Effector memory CD4-positive, alpha-beta T cell (primary cell): ENCODE results near the gene SPSB1.

ENCODE experiments used
- DNase-seq, 3 donors: peaks; one replicate each; pipeline ENCODE4 v3.0.0-alpha.2; 2020
- H3K27ac ChIP-seq: 2 replicates; pipeline ENCODE4 v1.7.0; 2013; ENCODE audit warnings: mild to moderate bottlenecking, low read length, moderate library complexity; ENCODE audit not compliant: insufficient read depth, poor library complexity, severe bottlenecking
- H3K27me3 ChIP-seq: replicated peaks from 2 replicates; pipeline ENCODE4 v1.7.0; 2013; ENCODE audit warnings: mild to moderate bottlenecking, low read length; ENCODE audit not compliant: insufficient read depth, control insufficient read depth, poor library complexity, severe bottlenecking
- H3K36me3 ChIP-seq: 2 replicates; pipeline ENCODE4 v1.7.0; 2013; ENCODE audit warnings: mild to moderate bottlenecking, low read length, moderate library complexity; ENCODE audit not compliant: control insufficient read depth, insufficient read depth
- H3K4me1 ChIP-seq: 2 replicates; pipeline ENCODE4 v1.7.0; 2013; ENCODE audit warnings: low read length, mild to moderate bottlenecking; ENCODE audit not compliant: control insufficient read depth, insufficient read depth, poor library complexity, severe bottlenecking
- H3K4me3 ChIP-seq: 2 replicates; pipeline ENCODE4 v1.7.0; 2013; ENCODE audit warnings: low read length, low read depth, mild to moderate bottlenecking; ENCODE audit not compliant: insufficient read depth, poor library complexity, severe bottlenecking
- H3K9me3 ChIP-seq: 2 replicates; pipeline ENCODE4 v1.7.0; 2013; ENCODE audit warnings: mild to moderate bottlenecking, low read length, moderate library complexity; ENCODE audit not compliant: control insufficient read depth

The SPSB1 gene

DNA sequence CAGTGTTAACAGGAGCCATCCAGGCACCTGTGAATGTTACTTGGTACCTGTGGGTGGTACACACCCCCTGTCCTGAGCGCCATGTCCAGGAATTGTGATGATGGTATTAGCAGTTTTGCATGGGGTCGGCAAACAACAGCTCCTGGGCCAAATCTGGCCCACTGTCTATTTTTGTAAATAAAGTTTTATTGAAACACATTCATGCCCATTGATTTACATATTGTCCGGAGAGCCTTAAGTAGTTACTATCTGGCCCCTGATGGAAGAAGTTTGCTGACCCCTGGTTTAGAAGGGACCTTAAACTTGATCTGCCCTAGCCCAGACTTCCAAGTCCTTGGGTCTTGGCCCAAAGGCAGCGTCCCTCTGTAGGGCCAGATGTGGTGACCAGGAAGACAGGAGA is 58.3 kb downstream of the SPSB1 start:
- Histone ChIP-seq H3K4me1 (no peaks in the 10 kb centered on the region), H3K4me3 (no peak overlapping the region), H3K9me3 (no peaks in the 10 kb centered on the region), H3K27me3 (no peaks in the 10 kb centered on the region), H3K27ac (no peak overlapping the region), H3K36me3 (no peaks in the 10 kb centered on the region)
- no peak for DNase-seq

GRCh38 chr1:9351654-9352271 is 59.1 kb downstream of the SPSB1 start:
- no peak overlapping the region for H3K4me3 ChIP-seq
- H3K4me1 ChIP-seq = no peaks in the 10 kb centered on the region
- H3K27ac ChIP-seq = no peak overlapping the region
- no peaks in the 10 kb centered on the region for H3K27me3 ChIP-seq
- no peak for DNase-seq
- no peaks in the 10 kb centered on the region for H3K9me3 ChIP-seq
- no peaks in the 10 kb centered on the region for H3K36me3 ChIP-seq

DNA sequence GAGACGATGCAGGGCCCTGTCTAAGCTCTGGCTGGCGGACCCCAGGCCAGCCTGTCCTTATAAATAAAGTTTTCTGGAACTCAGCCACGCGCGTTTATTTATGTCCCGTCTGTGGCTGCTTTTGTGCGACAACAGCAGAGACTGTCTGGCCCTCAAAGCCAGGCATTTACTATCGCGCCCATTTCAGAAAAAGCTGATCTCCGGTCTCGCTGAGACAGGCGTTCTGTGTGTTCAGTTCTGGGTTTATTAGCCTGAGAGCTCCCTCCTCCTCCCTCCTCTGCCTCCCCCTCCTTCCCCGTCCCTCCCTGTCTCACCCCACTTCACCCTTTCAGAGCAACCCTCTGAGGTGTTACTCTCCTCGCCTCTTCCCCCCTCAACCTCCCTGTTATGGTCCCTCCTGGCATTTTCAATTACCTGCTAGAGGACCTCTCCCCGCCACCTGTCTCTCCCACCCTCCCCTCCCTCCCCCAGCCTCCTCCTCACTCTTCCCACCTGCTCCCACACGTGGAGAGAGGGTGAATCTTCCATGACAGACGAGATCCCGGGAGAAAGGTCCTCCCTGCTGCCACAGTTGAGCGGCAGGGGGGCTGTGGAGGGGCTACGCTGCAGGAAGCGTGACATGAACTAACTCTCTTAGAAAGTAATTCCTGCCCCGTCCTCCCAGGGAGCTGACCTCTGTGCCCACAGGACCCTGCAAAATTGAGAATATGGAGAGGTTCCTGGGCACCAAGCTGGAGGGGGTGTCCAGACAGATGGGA is 59.9 kb downstream of the SPSB1 start:
- H3K4me3 ChIP-seq = no peak overlapping the region
- no peaks in the 10 kb centered on the region for H3K4me1 ChIP-seq
- no peaks in the 10 kb centered on the region for H3K36me3 ChIP-seq
- no peak overlapping the region for H3K27ac ChIP-seq
- no peaks in the 10 kb centered on the region for H3K27me3 ChIP-seq
- no peaks in the 10 kb centered on the region for H3K9me3 ChIP-seq
- no peak for DNase-seq

- H3K27ac ChIP-seq = no peak overlapping the region
- no peak for DNase-seq
- H3K9me3 ChIP-seq = no peaks in the 10 kb centered on the region
- peaks cover 4% of the 10 kb centered on the region for H3K36me3 ChIP-seq
- no peaks in the 10 kb centered on the region for H3K4me1 ChIP-seq
- no peaks in the 10 kb centered on the region for H3K27me3 ChIP-seq
- H3K4me3 ChIP-seq = no peak overlapping the region
Measured at GRCh38 chr1:9355503-9355902, 62.8 kb downstream of the SPSB1 start.

DNA sequence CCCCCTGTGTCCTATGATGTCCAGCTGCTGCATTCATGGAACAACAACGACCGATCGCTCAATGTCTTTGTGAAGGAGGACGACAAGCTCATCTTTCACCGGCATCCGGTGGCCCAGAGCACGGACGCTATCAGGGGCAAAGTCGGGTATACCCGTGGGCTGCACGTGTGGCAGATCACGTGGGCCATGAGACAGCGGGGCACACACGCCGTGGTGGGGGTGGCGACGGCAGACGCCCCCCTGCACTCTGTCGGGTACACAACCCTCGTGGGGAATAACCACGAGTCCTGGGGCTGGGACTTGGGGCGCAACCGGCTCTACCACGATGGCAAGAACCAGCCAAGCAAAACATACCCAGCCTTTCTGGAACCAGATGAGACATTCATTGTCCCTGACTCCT is 63.3 kb downstream of the SPSB1 start:
- no peak overlapping the region for H3K4me3 ChIP-seq
- H3K36me3 ChIP-seq = peaks cover 4% of the 10 kb centered on the region
- H3K27me3 ChIP-seq = no peaks in the 10 kb centered on the region
- DNase-seq = no peak
- no peak overlapping the region for H3K27ac ChIP-seq
- no peaks in the 10 kb centered on the region for H3K9me3 ChIP-seq
- H3K4me1 ChIP-seq = no peaks in the 10 kb centered on the region

DNA sequence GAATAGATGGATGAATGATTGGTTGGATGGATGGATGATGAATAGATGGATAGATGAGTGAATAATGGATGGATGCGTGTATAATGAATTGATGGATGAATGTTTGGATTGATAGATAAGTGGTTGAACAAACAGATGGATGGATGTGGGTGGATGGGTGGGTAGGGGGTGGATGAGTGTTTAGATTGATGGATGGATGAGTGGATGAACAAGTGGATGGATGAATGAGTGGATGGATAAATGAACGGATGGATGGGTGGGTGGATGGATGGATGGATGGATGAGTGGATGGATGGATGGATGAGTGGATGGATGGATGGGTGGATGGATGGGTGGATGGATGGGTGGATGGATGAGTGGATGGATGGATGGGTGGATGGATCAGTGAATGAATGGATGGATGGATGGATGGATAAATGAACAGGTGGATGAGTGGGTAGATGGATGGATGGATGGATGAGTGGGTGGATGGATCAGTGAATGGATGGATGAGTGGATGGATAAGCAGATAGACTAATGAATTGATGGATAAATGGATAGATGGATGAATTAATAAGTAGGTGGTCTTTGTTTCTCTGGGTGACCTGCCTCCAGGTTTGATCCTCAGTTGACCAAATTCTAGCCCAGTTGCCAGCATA is 64.3 kb downstream of the SPSB1 start:
- Histone ChIP-seq H3K4me3 (no peak overlapping the region), H3K9me3 (no peaks in the 10 kb centered on the region), H3K4me1 (no peaks in the 10 kb centered on the region), H3K36me3 (peaks cover 4% of the 10 kb centered on the region), H3K27ac (no peak overlapping the region), H3K27me3 (no peaks in the 10 kb centered on the region)
- no peak for DNase-seq

GRCh38 chr1:9357958-9358357 is 65.3 kb downstream of the SPSB1 start:
- DNase-seq = no peak
- Histone ChIP-seq H3K4me3 (no peak overlapping the region), H3K27me3 (no peaks in the 10 kb centered on the region), H3K4me1 (no peaks in the 10 kb centered on the region), H3K27ac (no peak overlapping the region), H3K36me3 (peaks cover 4% of the 10 kb centered on the region), H3K9me3 (no peaks in the 10 kb centered on the region)

GRCh38 chr1:9360371-9361064 is 67.8 kb downstream of the SPSB1 start:
- H3K27ac ChIP-seq = no peak overlapping the region
- peaks cover 4% of the 10 kb centered on the region for H3K36me3 ChIP-seq
- no peaks in the 10 kb centered on the region for H3K4me1 ChIP-seq
- no peaks in the 10 kb centered on the region for H3K9me3 ChIP-seq
- no peak for DNase-seq
- H3K4me3 ChIP-seq = no peak overlapping the region
- H3K27me3 ChIP-seq = no peaks in the 10 kb centered on the region

- Histone ChIP-seq H3K4me1 (no peaks in the 10 kb centered on the region), H3K9me3 (no peaks in the 10 kb centered on the region), H3K36me3 (peaks cover 4% of the 10 kb centered on the region), H3K4me3 (no peak overlapping the region), H3K27ac (no peak overlapping the region), H3K27me3 (no peaks in the 10 kb centered on the region)
- DNase-seq = no peak
Measured at GRCh38 chr1:9361630-9362260, 69.1 kb downstream of the SPSB1 start.
